ENCODE results near the gene GSE1.

GSE1 gene

DNA sequence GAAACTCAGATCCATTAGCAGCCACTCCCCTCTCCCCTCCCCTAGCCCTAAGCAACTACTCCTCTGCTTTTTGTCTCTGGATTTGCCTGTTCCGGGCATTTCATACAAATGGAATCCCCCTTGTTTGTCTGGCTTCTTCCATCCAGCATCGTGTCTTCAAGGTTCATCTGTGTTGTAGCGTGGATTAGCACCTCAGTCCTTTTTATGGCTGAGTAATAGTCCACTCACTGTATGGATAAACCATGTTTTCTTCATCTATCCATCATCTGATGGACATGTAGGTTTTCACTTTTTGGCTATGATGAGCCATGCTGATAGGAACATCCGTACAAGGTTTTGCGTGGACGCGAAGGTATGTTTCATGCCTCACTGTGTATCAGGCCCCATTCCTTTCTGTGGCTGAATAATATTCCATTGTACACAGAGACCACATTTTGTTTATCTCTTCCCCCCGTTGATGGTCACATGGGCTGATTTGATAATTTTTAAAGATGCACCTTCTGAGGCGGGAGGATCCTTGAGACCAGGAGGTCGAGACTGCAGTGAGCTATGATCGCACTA is 8.9 kb upstream of the GSE1 start:
- TF ChIP-seq POLR2AphosphoS5 (IDR thresholded peaks at IDR 0.05; ENCODE audit: low read depth, low read length) (no peak), TAF1 (IDR thresholded peaks at IDR 0.05; ENCODE audit: borderline replicate concordance, low read depth, low read length) (no peak), POLR2A (IDR thresholded peaks at IDR 0.05; ENCODE audit: low read depth, low read length) (no peak)
- DNase-seq (ENCODE audit: insufficient read length) (no peak), FAIRE-seq (no peak)

DNA sequence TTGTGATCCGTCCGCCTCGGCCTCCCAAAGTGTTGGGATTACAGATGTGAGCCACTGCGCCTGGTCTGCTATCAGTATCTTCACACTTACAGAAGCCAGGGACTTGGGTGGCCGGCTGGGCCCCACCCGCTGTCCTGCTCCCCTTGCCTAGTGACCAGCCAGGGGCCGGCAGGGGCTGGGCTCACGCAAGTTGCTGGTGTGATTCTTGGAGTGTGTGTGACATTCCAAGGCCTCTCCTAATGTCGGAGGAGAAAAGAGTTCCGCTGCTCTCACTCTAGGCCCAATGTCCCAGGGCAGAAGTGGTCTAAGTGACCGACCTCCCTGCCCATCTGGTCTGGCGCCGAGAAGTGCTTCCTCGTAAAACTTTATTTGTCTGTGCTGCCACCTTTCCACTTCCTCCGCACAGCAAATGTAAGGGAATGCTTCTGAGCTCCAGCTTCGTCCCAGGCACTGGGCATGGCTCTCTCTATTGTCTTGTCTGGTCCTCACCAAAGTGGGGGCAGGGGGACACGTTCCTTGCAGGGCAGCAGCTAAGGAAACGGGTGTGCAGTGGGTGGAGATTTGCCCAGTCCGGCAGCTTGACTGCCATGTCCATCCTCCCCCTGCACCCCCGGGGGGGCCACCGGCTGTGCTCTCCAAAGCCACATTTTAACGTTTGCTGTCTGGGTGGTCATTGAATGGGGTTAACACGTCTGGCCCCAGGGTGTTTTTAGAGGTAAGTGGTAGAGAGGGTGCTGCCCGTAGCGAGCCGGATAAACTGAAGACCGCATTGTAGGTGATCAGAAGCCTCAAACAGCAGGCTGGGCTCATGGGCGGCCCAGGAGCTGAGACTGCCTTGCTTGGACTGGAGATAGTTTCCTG is 7.8 kb upstream of the GSE1 start:
- FAIRE-seq: no peak
- TF ChIP-seq POLR2A (IDR thresholded peaks at IDR 0.05; ENCODE audit: low read depth, low read length): no peak
- TF ChIP-seq POLR2AphosphoS5 (IDR thresholded peaks at IDR 0.05; ENCODE audit: low read depth, low read length): no peak
- TF ChIP-seq TAF1 (IDR thresholded peaks at IDR 0.05; ENCODE audit: borderline replicate concordance, low read depth, low read length): no peak
- no peak for DNase-seq (ENCODE audit: insufficient read length)

DNA sequence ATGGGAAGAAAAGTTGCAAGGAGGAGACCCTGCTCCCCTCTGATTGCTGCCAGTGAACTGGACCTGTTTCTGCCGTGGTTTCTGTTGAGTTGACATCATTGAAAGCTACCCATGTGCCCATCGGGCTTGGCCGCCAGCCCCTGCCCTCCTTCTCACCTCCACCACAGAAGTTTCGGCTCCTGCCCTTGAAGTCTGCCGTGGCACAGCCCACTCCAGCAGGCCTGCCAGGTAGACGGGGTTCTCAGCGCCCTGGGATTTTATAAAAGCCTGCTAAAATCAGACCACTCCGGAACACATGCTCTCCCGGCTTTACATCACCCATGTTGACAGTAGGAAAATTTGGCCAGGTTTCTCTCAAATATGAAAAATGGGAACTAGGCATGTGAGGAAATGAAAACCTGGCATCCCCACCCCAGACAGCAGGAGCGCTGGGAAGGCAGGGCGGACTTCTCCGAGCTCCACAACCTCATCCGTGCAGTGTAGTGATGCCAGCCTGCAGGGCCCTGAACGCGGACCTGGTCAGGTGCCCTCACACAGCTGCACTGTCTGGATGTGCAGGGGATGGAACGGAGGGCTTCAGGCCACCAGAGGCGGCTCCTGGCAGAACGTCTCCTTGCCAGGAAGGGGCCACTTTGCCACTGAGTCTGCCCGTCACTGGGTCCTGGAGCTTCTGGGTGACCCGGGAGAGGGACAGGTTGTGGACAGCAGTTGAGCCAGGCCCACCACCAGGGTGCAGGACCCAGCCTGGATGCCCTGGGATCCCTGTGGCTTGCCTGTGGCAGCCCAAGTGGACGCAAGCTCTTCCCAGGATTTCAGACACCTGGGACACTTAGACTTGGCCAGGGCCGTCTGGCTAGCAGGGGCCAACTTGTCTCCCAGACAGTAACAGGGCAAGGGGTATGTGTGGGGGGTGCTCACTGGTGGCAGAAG is 6.9 kb upstream of the GSE1 start:
- FAIRE-seq (no peak), DNase-seq (ENCODE audit: insufficient read length) (no peak)
- TF ChIP-seq POLR2A (IDR thresholded peaks at IDR 0.05; ENCODE audit: low read depth, low read length): no peak
- TF ChIP-seq TAF1 (IDR thresholded peaks at IDR 0.05; ENCODE audit: borderline replicate concordance, low read depth, low read length): no peak
- TF ChIP-seq POLR2AphosphoS5 (IDR thresholded peaks at IDR 0.05; ENCODE audit: low read depth, low read length): no peak

DNA sequence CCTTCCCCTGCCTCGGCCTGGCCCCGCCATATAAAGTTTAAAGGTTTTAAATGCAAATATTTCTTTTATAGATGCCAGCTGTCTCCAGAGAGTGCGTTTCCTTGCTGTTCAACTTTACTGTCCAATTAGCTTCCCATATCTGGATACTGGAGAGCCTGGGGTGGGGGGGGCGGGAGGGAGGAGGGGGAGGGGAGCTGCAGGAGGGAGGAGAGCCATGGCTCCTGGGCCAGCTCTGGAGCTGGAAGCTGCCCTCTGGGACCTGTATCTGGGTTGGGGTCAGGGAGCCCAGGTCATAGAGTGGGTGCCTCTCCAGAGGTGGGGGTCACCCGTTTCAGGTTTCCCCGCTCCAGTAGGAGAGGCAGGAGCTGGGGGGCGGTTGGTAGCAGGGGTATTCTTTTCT is 6.2 kb upstream of the GSE1 start:
- DNase-seq (ENCODE audit: insufficient read length) (no peak), FAIRE-seq (no peak)
- no peak for TF ChIP-seq POLR2A (IDR thresholded peaks at IDR 0.05; ENCODE audit: low read depth, low read length)

DNA sequence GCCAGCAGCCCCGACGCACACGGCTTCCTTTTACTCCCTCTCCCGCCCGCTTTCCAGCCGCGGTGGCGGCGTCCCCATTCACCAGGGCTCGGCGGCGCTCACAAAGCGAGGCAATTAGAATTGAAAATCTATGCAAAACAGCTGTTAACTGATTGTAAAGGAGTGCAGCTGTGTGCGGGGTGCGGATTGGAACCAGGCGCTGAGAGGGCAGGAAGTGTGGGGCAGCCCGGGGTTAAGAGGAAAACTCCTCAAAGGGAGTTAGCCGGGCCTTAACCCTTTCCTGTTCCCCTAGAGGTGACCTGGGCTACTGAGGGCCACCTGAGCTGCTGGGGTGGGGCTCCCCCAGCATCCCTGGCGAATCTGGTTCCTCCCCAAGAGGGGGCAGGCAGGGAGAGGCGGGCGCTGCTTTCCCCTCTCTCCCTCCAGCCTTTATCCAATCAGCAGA is 5.8 kb upstream of the GSE1 start:
- TF ChIP-seq POLR2AphosphoS5 (IDR thresholded peaks at IDR 0.05; ENCODE audit: low read depth, low read length) (no peak), POLR2A (IDR thresholded peaks at IDR 0.05; ENCODE audit: low read depth, low read length) (no peak), TAF1 (IDR thresholded peaks at IDR 0.05; ENCODE audit: borderline replicate concordance, low read depth, low read length) (no peak)
- no peak for DNase-seq (ENCODE audit: insufficient read length)
- FAIRE-seq: no peak

DNA sequence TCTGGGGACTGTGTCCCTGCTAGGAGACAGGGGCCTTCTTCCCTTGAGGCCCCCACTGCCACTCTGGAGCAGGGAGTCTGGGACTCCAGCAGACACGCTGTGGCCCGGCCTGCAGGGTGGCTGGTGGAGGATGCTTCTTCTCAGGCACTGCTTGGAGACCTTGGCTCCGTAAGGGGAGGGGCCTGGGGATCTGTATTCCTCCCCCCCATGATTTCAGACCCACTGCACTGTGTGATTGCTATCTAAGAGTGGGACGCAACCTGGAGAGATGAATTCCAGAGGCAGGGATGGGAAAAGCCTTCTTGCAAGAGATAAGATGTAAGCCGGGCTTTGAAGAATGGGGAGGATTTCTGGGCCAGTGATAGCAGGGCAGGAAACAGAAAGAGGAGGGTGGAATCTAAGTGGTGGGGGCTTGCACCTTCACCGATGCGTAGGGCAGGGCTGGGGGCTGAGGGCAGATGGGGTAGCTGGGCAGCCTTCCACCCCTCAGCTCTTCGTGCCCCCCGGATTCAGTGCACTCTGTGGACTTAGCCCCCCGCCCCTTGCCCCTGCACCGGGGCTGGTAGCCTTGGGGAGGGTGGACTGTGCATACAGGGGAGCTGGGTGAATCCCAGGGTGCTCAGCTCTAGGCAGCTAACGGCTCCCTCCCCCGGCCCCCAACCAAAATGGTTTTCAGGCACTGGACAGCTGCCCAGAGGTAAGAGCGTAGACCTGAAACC is 5.2 kb upstream of the GSE1 start:
- TF ChIP-seq POLR2A (IDR thresholded peaks at IDR 0.05; ENCODE audit: low read depth, low read length) (no peak), TAF1 (IDR thresholded peaks at IDR 0.05; ENCODE audit: borderline replicate concordance, low read depth, low read length) (no peak), POLR2AphosphoS5 (IDR thresholded peaks at IDR 0.05; ENCODE audit: low read depth, low read length) (no peak)
- DNase-seq (ENCODE audit: insufficient read length) (no peak), FAIRE-seq (no peak)

DNA sequence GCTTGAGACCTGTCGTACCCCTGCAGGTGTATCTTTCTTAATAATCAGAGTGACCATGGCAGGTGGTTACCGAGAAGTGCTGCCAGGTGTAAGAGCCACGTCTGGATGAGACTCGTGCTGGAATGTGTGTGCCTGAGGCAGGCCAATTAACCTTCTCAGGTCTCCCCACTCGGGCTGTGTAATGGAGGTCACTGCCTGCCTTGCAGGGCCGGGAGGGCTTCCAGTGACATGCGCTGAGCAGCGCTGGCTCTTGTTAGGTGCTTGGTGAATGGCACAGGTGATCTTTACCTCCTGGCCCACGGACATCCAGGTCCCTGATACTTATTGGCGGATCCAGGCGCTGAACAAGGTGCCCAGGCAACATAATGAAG is 4.6 kb upstream of the GSE1 start:
- no peak for TF ChIP-seq TAF1 (IDR thresholded peaks at IDR 0.05; ENCODE audit: borderline replicate concordance, low read depth, low read length)
- no peak for TF ChIP-seq POLR2A (IDR thresholded peaks at IDR 0.05; ENCODE audit: low read depth, low read length)
- no peak for TF ChIP-seq POLR2AphosphoS5 (IDR thresholded peaks at IDR 0.05; ENCODE audit: low read depth, low read length)
- FAIRE-seq (no peak), DNase-seq (ENCODE audit: insufficient read length) (no peak)

DNA sequence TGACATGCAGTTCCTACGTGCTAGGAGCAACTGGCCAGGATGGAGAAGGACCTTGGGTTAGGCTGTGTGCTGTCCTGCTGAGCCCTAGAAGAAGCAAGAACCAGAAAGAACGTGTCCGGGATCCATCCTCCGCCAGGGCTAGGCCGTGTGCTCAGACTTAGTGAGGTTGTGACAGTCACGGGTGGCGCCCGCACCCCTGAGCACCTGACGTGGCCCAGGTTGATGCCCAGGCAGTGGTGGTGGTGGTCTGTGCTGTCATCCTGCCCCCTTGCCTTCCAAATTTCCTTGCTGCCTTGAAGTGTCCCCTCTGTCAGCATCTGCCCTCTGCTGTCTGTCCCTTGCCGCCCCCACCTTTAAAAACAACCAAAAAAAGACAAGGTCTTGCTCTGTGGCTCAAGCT is 4.2 kb upstream of the GSE1 start:
- DNase-seq (ENCODE audit: insufficient read length) (no peak), FAIRE-seq (no peak)
- TF ChIP-seq POLR2AphosphoS5 (IDR thresholded peaks at IDR 0.05; ENCODE audit: low read depth, low read length): no peak
- TF ChIP-seq POLR2A (IDR thresholded peaks at IDR 0.05; ENCODE audit: low read depth, low read length): no peak
- no peak for TF ChIP-seq TAF1 (IDR thresholded peaks at IDR 0.05; ENCODE audit: borderline replicate concordance, low read depth, low read length)

DNA sequence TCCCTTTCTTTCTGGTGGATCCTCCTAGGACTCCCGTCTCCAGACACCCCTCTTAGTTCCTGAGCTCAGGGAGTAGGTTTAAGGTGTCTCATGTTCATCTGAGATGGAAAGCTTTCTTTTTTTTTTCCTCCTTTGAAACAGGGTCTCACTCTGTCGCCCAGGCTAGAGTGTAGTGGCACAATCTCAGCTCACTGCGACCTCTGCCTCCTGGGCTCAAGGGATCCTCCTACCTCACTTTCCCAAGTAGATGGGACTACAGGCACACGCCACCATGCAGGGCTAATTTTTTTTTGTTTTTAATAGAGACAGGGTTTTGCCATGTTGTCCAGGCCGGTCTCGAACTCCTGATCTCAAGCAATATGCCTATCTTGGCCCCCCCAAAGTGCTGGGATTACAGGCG is 3.6 kb upstream of the GSE1 start:
- DNase-seq (ENCODE audit: insufficient read length): no peak
- TF ChIP-seq POLR2A (IDR thresholded peaks at IDR 0.05; ENCODE audit: low read depth, low read length): no peak
- no peak for TF ChIP-seq POLR2AphosphoS5 (IDR thresholded peaks at IDR 0.05; ENCODE audit: low read depth, low read length)
- no peak for TF ChIP-seq TAF1 (IDR thresholded peaks at IDR 0.05; ENCODE audit: borderline replicate concordance, low read depth, low read length)
- FAIRE-seq: no peak

DNA sequence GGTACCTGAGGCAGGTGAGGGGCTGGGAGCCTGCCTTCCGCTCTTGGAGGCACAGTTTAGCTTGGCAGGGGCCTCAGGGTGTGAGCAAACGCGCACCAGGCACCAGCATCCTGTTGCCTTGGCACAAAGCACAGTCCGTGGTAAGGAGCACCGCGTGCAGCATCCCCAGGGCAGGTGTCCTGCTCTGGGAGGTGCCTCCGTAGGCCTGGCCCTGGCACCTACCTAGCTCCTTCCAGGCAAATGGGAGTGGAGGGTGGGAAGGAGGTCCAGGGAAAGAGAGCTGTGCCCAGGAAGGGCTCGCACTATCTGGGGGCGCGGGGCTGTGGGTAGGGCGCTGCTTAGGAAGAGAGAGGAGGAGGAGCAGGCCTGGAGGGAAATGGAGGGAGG is 3.1 kb upstream of the GSE1 start:
- TF ChIP-seq TAF1 (IDR thresholded peaks at IDR 0.05; ENCODE audit: borderline replicate concordance, low read depth, low read length): no peak
- no peak for TF ChIP-seq POLR2AphosphoS5 (IDR thresholded peaks at IDR 0.05; ENCODE audit: low read depth, low read length)
- no peak for TF ChIP-seq POLR2A (IDR thresholded peaks at IDR 0.05; ENCODE audit: low read depth, low read length)
- FAIRE-seq (no peak), DNase-seq (ENCODE audit: insufficient read length) (no peak)

All from GM12892 (cell line).